Stomach smooth muscle (tissue), 2 donors: ENCODE results near the gene TAGLN.

Source experiments
- H3K27ac ChIP-seq: one replicate; pipeline ENCODE4 v1.7.0; 2013; ENCODE audit warnings: mild to moderate bottlenecking, low read length, inconsistent platforms
- H3K27me3 ChIP-seq, 2 donors: one replicate each; pipeline ENCODE4 v1.7.0; 2013; ENCODE audit warnings: low read length in 2 of 2; ENCODE audit not compliant: insufficient read depth in 2 of 2, control insufficient read depth in 1 of 2
- H3K36me3 ChIP-seq, 2 donors: one replicate each; pipeline ENCODE4 v1.7.0; 2013; ENCODE audit warnings: low read length in 2 of 2; ENCODE audit not compliant: control insufficient read depth in 2 of 2, insufficient read depth in 2 of 2
- H3K4me1 ChIP-seq: one replicate; pipeline ENCODE4 v1.7.0; 2013; ENCODE audit warnings: low read length; ENCODE audit not compliant: control insufficient read depth, insufficient read depth
- H3K4me3 ChIP-seq, 2 donors: one replicate each; pipeline ENCODE4 v1.7.0; 2013; ENCODE audit warnings: low read length in 2 of 2
- H3K9ac ChIP-seq, 2 donors: one replicate each; pipeline ENCODE4 v1.7.0; 2013; ENCODE audit warnings: low read length in 2 of 2, mild to moderate bottlenecking in 1 of 2
- H3K9me3 ChIP-seq, 2 donors: one replicate each; pipeline ENCODE4 v1.7.0; 2013; ENCODE audit warnings: low read length in 2 of 2; ENCODE audit not compliant: control insufficient read depth in 2 of 2
- donor health status: healthy.
- donor health status: Pancreatic carcinoma.

The TAGLN gene

DNA sequence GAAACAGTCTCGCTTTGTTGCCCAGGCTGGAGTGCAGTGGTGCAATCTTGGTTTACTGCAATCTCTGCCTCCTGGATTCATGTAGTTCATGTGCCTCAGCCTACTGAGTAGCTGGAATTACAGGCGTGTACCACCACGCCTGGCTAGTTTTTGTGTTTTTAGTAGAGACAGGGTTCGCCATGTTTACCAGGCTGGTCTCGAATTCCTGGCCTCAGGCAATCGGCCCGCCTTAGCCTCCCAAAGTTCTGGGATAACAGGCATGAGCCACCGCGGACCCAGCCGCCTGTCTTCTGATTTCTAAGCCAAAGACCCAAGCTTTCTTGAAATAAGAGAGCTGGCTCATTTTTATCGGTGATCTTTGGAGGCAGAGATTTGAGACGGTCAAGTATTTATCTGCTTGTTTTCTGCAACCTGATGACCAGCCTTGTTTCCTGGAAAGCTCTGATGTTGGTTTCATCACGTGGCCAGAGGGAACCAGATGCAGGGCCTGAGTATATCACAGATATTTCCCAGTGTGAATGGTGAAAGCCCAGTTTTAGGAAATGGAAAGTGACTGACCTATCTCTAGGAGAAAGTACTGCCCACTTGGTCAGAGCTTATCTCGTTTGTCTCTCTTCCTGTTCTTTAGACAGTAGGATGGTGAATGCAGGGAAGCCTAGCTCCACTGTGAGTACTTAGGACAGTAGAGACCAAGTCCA, 26.3 kb upstream of the TAGLN start:
- Histone ChIP-seq H3K4me3 (no peak overlapping the region), H3K36me3 (peaks cover 9 to 11% of the 10 kb centered on the region in 2 donors), H3K9ac (no peak overlapping the region)

DNA sequence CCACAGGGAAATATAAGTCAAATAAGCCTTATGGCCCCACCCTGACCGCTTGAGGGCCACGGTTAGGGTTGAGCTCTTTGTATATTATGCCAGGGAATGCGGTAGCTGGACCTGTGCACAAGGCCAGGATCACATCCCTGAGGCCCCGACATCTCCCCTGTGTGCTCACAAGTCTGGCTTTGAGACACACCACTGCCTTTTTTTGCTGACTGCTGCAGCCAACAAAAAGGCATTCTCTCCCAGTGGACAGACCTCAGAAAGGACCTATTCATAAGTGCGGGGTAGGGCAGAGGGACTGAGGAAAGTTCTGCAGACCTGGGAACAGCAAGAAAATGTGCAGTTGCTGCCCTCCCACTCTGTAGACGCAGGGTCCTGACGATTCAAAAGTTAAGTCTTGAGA, 24.1 kb upstream of the TAGLN start:
- no peak overlapping the region for H3K9ac ChIP-seq
- no peaks in the 10 kb centered on the region for H3K27me3 ChIP-seq
- H3K27ac ChIP-seq: peak overlapping the region; percentile 6
- peaks cover 33% of the 10 kb centered on the region for H3K4me1 ChIP-seq
- H3K36me3 ChIP-seq: peaks cover 6% of the 10 kb centered on the region in 2 donors
- H3K9me3 ChIP-seq: no peaks in the 10 kb centered on the region
- H3K4me3 ChIP-seq: no peak overlapping the region

More for the DNA sequence above, 26.3 kb upstream of the TAGLN start:
- no peaks in the 10 kb centered on the region for H3K9me3 ChIP-seq
- H3K4me1 ChIP-seq: peaks cover 16% of the 10 kb centered on the region
- H3K27me3 ChIP-seq: no peaks in the 10 kb centered on the region
- no peak overlapping the region for H3K27ac ChIP-seq

DNA sequence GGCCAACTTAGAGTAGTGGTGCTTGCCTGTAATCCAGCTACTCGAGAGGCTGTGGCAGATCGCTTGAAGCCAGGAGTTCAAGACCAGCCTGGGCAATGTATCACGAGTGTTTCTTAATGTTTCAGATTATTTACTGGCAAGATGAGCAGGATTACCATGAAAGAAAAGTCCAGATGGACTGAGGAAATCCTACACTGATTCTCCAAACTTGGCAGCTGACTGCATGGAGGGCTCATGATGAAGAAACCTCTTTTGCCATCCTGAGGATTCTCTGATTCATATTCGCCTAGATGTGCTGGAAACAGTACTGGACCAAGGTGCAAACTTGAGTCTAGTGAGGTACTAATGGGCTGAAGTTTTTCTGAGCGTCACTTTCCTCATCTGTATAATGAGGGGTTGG, 23.4 kb upstream of the TAGLN start:
- Histone ChIP-seq H3K27me3 (no peaks in the 10 kb centered on the region), H3K9me3 (no peaks in the 10 kb centered on the region), H3K36me3 (peaks cover 6% of the 10 kb centered on the region in 2 donors), H3K9ac (no peak overlapping the region), H3K27ac (peak overlapping the region; percentile 46), H3K4me3 (no peak overlapping the region), H3K4me1 (peaks cover 36% of the 10 kb centered on the region)

DNA sequence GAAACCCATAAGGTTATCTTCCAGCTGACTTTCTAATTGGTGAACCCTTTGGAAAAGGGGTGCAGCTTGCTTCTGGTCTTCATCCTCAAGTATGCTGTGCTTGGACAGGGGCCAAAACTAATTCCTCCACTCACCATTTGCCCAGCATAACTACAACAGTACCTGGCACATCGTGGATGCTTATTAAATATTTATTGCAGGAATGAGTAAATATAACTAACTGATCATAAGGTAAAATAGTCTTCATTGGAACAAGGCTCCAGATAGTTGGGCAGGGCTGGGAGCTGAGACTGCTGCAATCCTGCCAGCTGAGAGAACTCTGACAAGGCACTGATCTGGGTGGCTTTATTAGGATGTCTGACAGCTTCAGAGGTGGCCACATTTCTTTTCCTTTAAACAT, 23.0 kb upstream of the TAGLN start:
- H3K9me3 ChIP-seq: no peaks in the 10 kb centered on the region
- peaks cover 3 to 4% of the 10 kb centered on the region in 2 donors for H3K36me3 ChIP-seq
- no peak overlapping the region for H3K9ac ChIP-seq
- H3K4me1 ChIP-seq: peaks cover 41% of the 10 kb centered on the region
- peak overlapping the region; percentile 46 for H3K27ac ChIP-seq
- H3K4me3 ChIP-seq: no peak overlapping the region
- no peaks in the 10 kb centered on the region for H3K27me3 ChIP-seq

DNA sequence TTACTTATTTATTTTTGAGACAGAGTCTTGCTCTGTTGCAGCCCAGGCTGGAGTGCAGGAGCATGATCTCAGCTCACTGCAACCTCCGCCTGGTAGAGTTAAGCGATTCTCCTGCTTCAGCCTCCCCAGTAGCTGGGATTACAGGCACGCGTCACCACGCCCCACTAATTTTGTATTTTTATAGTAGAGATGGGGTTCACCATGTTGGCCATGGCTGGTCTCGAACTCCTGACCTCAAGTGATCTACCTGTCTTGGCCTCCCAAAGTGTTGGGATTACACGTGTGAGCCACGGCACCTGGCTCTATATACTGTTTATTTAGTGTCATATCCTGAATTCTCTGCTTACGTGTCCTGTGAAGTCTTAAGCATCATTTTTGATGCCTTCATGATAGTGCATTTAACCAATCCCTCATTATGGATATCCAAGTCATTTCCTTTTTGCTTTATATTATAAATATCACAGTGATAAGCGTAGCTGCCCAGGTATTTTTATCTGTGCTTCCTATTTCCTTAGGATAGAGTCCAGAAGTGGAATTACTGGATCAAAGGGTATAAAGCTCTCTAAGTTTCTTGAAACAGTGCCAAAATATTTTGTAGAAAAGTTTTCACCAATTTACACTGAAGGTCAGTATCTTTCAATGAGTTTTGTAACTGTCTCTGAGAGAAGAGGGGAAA, 21.5 kb upstream of the TAGLN start:
- Histone ChIP-seq H3K36me3 (peaks cover 6 to 9% of the 10 kb centered on the region in 2 donors), H3K4me1 (peaks cover 44% of the 10 kb centered on the region), H3K27ac (peak overlapping the region; percentile 93), H3K9ac (peak overlapping the region; percentile 69 to 83), H3K9me3 (no peaks in the 10 kb centered on the region), H3K4me3 (peak overlapping the region; percentile 74 to 90), H3K27me3 (no peaks in the 10 kb centered on the region)

DNA sequence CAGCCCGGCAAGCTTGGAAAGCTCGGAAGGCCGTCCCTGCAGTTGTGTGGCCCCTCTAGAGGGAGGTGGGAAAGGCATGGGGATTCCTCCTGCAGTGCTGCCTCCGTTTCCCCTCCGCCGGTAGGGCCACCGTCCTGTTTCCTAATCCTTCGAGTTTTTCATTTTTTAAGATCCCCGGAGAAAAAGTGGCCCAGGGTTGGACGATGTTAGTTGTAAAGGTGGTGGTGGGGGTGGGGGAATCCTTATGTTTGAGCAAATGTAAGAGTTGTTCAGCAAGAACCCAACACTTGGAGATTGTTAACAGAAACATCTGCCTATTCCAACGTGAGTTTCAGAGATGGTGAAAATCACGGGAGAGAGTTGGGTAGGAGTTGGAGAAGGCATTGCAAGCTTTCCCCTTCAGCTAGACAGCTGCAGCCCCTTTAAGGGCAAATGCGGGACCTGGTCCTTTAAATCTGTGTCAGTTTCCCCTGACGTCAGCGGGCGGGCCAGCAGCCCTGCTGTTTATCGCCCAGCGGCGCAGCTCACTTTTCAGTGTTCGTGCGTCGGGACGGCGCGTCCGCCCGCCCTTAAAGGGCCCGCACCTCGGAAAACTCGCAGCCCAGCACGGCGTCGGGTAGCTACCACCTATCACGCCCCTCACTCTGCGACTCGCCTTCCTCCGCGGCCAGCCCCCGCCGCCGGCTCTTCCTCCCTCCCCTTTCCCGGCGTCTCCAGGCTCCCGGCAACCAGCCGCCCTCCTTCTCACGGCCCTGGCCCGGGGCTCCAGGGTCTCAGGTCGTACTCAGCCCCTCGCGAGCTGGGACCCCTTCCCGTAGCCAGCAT, 20.7 kb upstream of the TAGLN start, which contains the start of gene SIDT2:
TSS of gene SIDT2 (plus strand) at position 534 of the 825 bp plus-strand sequence. CDS start 521 bp downstream, outside the sequence.
- Histone ChIP-seq H3K4me1 (peaks cover 39% of the 10 kb centered on the region), H3K9me3 (no peaks in the 10 kb centered on the region), H3K36me3 (peaks cover 8 to 11% of the 10 kb centered on the region in 2 donors), H3K4me3 (peak within 1 kb of the TSS; percentile 80 to 90), H3K27ac (peak within 1 kb of the TSS; percentile 93), H3K27me3 (no peaks in the 10 kb centered on the region), H3K9ac (peak within 1 kb of the TSS; percentile 75 to 93)

DNA sequence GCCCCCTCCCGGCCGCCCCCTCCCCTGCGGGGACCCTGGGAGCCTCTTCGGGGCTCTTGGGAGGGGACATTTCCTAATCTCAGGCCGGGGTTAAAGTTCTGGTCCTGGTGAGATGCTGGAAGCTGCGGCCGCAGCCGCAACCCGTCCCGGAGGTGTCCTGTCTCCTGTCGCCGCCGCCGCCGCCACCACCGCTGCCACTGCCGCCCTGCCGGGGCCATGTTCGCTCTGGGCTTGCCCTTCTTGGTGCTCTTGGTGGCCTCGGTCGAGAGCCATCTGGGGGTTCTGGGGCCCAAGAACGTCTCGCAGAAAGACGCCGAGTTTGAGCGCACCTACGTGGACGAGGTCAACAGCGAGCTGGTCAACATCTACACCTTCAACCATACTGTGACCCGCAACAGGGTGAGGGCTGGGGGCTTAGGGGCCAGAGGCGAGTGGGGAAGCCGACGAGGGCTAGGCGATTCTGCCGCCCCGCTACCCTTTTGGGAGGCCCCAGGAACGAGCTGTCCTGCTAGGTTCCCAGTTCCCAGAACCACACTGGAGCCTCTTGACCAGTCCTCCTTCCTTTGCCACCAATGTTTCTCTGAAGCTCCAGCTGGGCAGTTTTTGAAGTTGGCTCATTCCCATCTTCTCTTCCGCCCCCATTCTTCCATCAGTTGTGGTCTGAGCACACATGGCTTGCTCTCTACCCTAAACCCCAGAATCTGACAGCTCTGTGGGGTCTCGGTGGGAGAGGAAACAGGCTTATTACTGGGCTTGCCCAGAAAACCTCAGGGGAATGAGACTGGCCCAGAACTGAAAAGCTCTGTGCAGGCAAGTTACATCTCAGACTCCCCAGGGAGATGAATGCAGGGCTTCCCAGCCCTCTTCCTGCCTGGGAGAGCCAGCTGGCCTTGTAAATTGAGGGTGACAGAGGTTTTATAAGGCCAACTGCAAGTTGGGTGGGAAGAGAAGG, 19.8 kb upstream of the TAGLN start:
- Histone ChIP-seq H3K9me3 (no peaks in the 10 kb centered on the region), H3K27me3 (no peaks in the 10 kb centered on the region), H3K4me3 (peak overlapping the region; percentile 80 to 90), H3K4me1 (peaks cover 39% of the 10 kb centered on the region), H3K27ac (peak overlapping the region; percentile 93), H3K9ac (peak overlapping the region; percentile 75 to 93), H3K36me3 (peaks cover 12 to 17% of the 10 kb centered on the region in 2 donors)

DNA sequence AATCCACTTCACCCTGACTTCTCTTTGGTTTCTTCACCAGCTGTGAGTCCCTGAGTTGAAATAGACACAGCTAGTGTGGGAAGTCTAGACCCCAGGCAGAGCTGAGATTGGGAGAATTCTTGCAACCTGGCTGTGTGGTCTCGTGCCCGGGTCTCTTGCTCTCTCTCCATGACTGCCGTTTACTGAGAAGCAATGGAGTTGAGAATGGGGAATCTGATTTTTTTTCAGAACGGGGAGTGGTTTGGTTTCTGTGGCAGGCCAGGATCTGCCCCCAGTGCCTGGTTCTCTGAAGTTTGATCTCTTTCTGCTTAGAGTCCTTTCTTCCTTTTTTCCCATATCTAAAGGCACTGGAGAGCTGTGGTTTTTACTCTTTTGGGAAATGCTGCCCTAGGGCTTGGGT, 19.1 kb upstream of the TAGLN start:
- Histone ChIP-seq H3K27me3 (no peaks in the 10 kb centered on the region), H3K9me3 (no peaks in the 10 kb centered on the region), H3K4me3 (peak overlapping the region; percentile 80 to 90), H3K36me3 (peaks cover 12 to 17% of the 10 kb centered on the region in 2 donors), H3K4me1 (peaks cover 39% of the 10 kb centered on the region), H3K27ac (peak overlapping the region; percentile 93), H3K9ac (peak overlapping the region; percentile 75 to 93)

DNA sequence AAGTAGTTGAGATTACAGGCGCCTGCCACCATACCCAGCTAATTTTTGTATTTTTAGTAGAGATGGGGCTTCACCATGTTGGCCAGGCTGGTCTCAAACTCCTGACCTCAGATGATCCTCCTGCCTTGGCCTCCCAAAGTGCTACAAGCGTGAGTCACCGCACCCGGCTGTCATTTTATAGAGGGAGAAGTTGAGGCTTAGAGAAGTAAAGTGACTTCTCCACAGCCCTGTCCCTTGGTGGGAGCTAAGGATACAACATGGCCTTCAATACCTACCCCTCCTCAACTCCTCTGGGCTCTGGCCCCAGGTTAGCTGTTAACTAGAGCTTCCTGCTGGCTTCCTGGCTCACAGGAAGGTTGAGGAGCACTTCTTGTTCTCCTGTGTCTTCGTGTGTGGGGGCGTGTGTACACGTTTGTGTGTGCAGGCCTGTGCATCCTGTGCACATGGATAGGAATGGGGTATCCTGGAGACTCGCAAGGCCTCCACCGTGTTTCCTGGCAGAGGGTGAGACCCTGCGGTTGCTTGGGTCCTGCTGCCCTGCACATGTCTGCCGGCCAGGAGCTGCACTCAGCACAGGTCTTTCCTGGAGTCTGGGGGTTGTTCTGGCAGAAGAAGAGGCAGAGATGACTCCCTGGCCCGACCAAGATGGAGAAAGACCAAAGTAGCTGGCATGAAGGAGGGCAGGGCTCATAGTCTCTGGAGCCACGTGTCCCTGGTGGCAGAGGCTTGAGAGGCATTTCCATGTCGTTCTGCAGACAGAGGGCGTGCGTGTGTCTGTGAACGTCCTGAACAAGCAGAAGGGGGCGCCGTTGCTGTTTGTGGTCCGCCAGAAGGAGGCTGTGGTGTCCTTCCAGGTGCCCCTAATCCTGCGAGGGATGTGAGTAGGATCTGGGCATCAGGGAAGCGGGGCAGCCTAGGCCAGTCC, 18.2 kb upstream of the TAGLN start:
- Histone ChIP-seq H3K9me3 (no peaks in the 10 kb centered on the region), H3K27me3 (no peaks in the 10 kb centered on the region), H3K27ac (peak overlapping the region; percentile 93), H3K4me3 (peak overlapping the region; percentile 44 to 90), H3K36me3 (peaks cover 12 to 17% of the 10 kb centered on the region in 2 donors), H3K4me1 (peaks cover 41% of the 10 kb centered on the region), H3K9ac (peak overlapping the region; percentile 23 to 36)
